Measurements from ENCODE around the gene HELT. TPM values are rescaled to one million over a fixed set of nuclear protein-coding genes. Genes with fewer than 3 reads are reported as not detected.

HELT gene, protein sequence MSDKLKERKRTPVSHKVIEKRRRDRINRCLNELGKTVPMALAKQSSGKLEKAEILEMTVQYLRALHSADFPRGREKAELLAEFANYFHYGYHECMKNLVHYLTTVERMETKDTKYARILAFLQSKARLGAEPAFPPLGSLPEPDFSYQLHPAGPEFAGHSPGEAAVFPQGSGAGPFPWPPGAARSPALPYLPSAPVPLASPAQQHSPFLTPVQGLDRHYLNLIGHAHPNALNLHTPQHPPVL
- total RNA-seq: not detected in 2 replicates

DNA sequence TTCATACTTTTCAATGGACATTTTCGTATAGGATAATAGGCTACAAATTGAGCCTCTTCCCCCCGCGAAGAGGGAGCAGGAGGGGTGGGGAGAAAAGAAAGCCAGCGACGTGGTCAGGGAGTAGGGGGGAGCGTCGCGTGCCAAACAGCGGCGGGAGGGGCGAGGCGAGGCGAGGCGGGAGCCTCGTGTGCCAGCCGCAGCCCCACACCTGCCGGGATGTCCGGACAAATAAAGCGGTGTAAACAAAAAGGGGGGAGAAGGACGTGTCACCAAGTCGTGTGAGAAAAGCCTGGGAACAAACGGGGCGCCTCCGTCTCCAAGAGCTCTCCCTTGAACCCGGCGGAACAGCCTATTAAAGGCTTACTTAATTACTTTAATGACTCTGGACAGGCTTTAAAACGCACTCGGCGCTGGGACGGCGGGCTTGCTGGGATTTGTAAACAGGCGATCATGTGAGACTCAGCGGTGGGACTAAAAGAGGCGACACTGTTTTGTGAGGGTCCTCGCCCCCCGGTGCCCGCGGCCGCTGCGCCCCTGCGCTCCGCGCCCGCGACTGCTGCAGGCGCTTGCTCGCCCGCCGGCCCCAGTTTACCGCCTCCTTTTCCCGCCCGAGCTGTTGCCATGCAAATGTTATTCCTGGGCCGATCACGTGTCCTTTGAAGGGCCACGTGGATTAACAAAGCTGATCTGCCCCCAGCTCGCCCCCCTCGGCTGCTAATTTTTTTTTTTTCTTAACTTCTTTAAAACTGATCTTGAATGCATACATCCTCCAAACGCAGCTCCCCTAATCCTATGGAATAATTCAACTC, at the start of gene HELT:
TSS of gene HELT (plus strand) at position 527 of the 809 bp plus-strand sequence. CDS start 439 bp downstream, outside the sequence.

Other genes starting within 250 kb of the HELT start
- 41.8 and 55.5 TPM in 2 replicates for gene ACSL1, start 192.5 kb upstream of the HELT start, total RNA-seq
- 14.1 and 15.9 TPM in 2 replicates for gene SLC25A4, start 124.8 kb downstream of the HELT start, total RNA-seq
- gene CFAP97, start 185.5 kb downstream of the HELT start, total RNA-seq: 44.3 and 49.7 TPM in 2 replicates
- gene SNX25, start 191.1 kb downstream of the HELT start, total RNA-seq: 42.1 and 66.7 TPM in 2 replicates

Measured in uterine smooth muscle cell (primary cell).